Right ventricle myocardium superior (tissue), 1 donor: Measurements from ENCODE around the gene PRSS33. TPM values are rescaled to one million over a fixed set of nuclear protein-coding genes. Genes with fewer than 3 reads are reported as not detected.
A peak's percentile ranks its signal among the peaks of the same experiment; 100 is the strongest.

ENCODE experiments used
- ATAC-seq: fragments of 200-7000 bp; cut with Tn5 transposase; one replicate; pipeline ENCODE4 v1.9.1; 2020; ENCODE audit warnings: mild to moderate bottlenecking; ENCODE audit not compliant: poor library complexity
- DNase-seq: peaks from one replicate; pipeline ENCODE4 v3.0.0-alpha.2; 2020
- intact Hi-C: fragments of 100-400 bp; cut with DNase I; formaldehyde crosslinking; loops from one replicate; pipeline ENCODE4 v1.11.2; 2022
- total RNA-seq: library from RNA; stranded (reverse); fragmentation: NEBNext Ultra II Directional; extraction: Animal tissue kit (Norgen Biotek cat#: 25700); gene quantifications from one replicate; pipeline ENCODE4 v1.2.1, GENCODE V29; 2021
- donor health status: DM: no; HTN: yes; CAD: no; lungs with severe emphysema.

The PRSS33 gene
- total RNA-seq, 1 donor from 2014 or later = not detected

GRCh38 chr16:2769675-2770056, 17.7 kb downstream of the PRSS33 start:
- ATAC-seq = peak; percentile 29
- intact Hi-C loops = no loop called here

GRCh38 chr16:2769100-2769529, 18.2 kb downstream of the PRSS33 start:
- intact Hi-C loops = no loop called here
- DNase-seq = peak; percentile 41

More at GRCh38 chr16:2769675-2770056, 17.7 kb downstream of the PRSS33 start:
- peak; percentile 28 for DNase-seq

GRCh38 chr16:2768403-2769089, 18.8 kb downstream of the PRSS33 start:
- ATAC-seq (no peak), DNase-seq (peak; percentile 46)
- intact Hi-C loops = no loop called here

More at GRCh38 chr16:2769100-2769529, 18.2 kb downstream of the PRSS33 start:
- ATAC-seq = no peak

- ATAC-seq (no peak), DNase-seq (peak; percentile 20)
- intact Hi-C loops = no loop called here
Observed at GRCh38 chr16:2767891-2768290, 19.5 kb downstream of the PRSS33 start.

- peak; percentile 38 for DNase-seq
- no peak for ATAC-seq
- intact Hi-C loops = no loop called here
Observed at GRCh38 chr16:2767140-2767731, 20.1 kb downstream of the PRSS33 start.

GRCh38 chr16:2766430-2767139, 20.8 kb downstream of the PRSS33 start:
- no peak for ATAC-seq
- intact Hi-C loops = no loop called here
- peak; percentile 34 for DNase-seq

GRCh38 chr16:2765462-2766404, 21.6 kb downstream of the PRSS33 start:
- DNase-seq (peak; percentile 42), ATAC-seq (no peak)
- intact Hi-C loops = no loop called here

- ATAC-seq = no peak
- intact Hi-C loops = no loop called here
- DNase-seq = no peak
Observed at GRCh38 chr16:2764718-2765117, 22.6 kb downstream of the PRSS33 start.

GRCh38 chr16:2763173-2763572, 24.2 kb downstream of the PRSS33 start:
- intact Hi-C loops = no loop called here
- DNase-seq (no peak), ATAC-seq (no peak)

- DNase-seq (peak; percentile 27), ATAC-seq (no peak)
- intact Hi-C loops = no loop called here
Observed at GRCh38 chr16:2762711-2763110, 24.6 kb downstream of the PRSS33 start.

GRCh38 chr16:2761886-2762583, 25.3 kb downstream of the PRSS33 start:
- peak; percentile 33 for DNase-seq
- ATAC-seq = no peak
- intact Hi-C loops = no loop called here

- ATAC-seq = no peak
Observed at GRCh38 chr16:2761472-2761871, 25.9 kb downstream of the PRSS33 start.

GRCh38 chr16:2757344-2757743, 30.0 kb downstream of the PRSS33 start:
- intact Hi-C loops = no loop called here
- DNase-seq = peak; percentile 30
- no peak for ATAC-seq

More at GRCh38 chr16:2761472-2761871, 25.9 kb downstream of the PRSS33 start:
- intact Hi-C loops = no loop called here
- peak; percentile 2 for DNase-seq

GRCh38 chr16:2756288-2757015, 30.9 kb downstream of the PRSS33 start:
- peak; percentile 33 for DNase-seq
- intact Hi-C loops = no loop called here
- ATAC-seq = no peak

- DNase-seq = no peak
- ATAC-seq = no peak
- intact Hi-C loops = no loop called here
Observed at GRCh38 chr16:2755158-2755557, 32.2 kb downstream of the PRSS33 start.

GRCh38 chr16:2753733-2754020, 33.7 kb downstream of the PRSS33 start:
- DNase-seq (peak; percentile 22), ATAC-seq (no peak)
- intact Hi-C loops = no loop called here

GRCh38 chr16:2752850-2753732, 34.3 kb downstream of the PRSS33 start:
- intact Hi-C loops = no loop called here
- peak; percentile 89 for DNase-seq
- peak; percentile 89 for ATAC-seq
